ENCODE data around the gene LRRC23.

LRRC23 gene

DNA sequence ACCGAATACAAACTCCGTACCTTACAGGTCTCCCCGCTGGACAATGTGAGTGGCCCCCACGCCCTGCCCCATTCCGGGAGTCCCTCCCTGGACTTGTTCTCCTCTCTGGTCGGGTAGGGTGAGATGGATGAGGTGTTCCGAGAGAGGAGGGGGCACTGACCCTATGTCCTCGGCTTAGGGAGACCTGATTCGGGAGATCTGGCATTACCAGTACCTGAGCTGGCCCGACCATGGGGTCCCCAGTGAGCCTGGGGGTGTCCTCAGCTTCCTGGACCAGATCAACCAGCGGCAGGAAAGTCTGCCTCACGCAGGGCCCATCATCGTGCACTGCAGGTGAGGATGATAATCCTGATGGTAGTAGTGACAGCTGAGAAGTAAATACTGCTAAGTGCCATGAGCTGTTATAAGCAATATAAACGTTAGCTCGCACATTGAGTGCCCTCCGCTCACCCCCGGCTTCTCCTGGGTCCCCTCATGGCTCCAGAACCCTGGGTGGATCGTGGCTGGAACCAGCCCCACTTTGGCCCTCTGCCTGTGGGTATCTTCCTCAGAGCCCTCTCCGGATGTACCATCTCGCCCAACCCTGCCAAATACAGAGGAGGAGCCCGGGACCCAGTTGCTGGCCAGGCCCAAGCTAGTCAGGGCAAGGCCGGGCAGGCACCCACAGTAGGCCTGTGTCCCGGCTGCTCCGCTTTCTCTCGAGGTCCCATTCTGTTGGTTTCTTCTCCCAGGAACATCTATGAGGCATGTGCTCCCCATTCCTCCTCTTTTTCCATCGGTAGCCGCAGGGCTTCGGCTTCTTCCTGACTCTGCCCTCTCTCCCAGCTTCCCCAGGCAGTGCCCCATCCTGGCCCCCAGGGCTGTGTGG, 53.4 kb downstream of the LRRC23 start:
- no peak for DNase-seq
- Histone ChIP-seq H3K36me3 (ENCODE audit: control insufficient read depth in 1 of 2, insufficient read depth in 2 of 2, low read depth in 1 of 2, low read length in 2 of 2) (peaks cover 0 to 37% of the 10 kb centered on the region in 2 experiments), H4K91ac (ENCODE audit: low read length) (no peak overlapping the region), H3K9ac (ENCODE audit: low read length) (no peak overlapping the region), H3K4me2 (ENCODE audit: low read length, poor library complexity, severe bottlenecking) (no peak overlapping the region), H2BK5ac (ENCODE audit: low read depth, low read length, poor library complexity, severe bottlenecking) (no peak overlapping the region), H3K9me3 (ENCODE audit: control insufficient read depth, low read length) (no peaks in the 10 kb centered on the region), H3K18ac (ENCODE audit: low read depth in 1 of 2, low read length in 2 of 2) (no peak overlapping the region), H2BK12ac (ENCODE audit: low read length in 2 of 2) (no peak overlapping the region), H3K4me3 (ENCODE audit: insufficient read depth in 1 of 2, low read depth in 1 of 2, low read length in 2 of 2) (no peak overlapping the region), H3K23ac (ENCODE audit: low read length in 2 of 2) (no peak overlapping the region), H3K4me1 (ENCODE audit: control insufficient read depth, insufficient read depth, low read depth, low read length) (peaks cover 16% of the 10 kb centered on the region), H3K79me1 (replicated peaks; ENCODE audit: low read length, poor library complexity, severe bottlenecking) (no peaks in the 10 kb centered on the region), H3K4ac (ENCODE audit: low read depth in 1 of 2, low read length in 2 of 2) (no peak overlapping the region), H3K27me3 (ENCODE audit: control insufficient read depth in 1 of 2, insufficient read depth in 1 of 2, low read length in 2 of 2) (peaks cover 0 to 12% of the 10 kb centered on the region in 2 experiments), H3K27ac (ENCODE audit: low read length, poor library complexity, severe bottlenecking) (no peak overlapping the region), H2AFZ (ENCODE audit: low read depth, low read length) (no peak overlapping the region), H3K14ac (ENCODE audit: low read length in 2 of 2) (no peak overlapping the region), H2BK120ac (ENCODE audit: low read depth, low read length) (no peak overlapping the region), H2AK5ac (ENCODE audit: low read length, severe bottlenecking) (no peak overlapping the region), H2BK15ac (ENCODE audit: low read depth, poor library complexity, severe bottlenecking) (no peak overlapping the region), H4K8ac (ENCODE audit: low read length) (no peak overlapping the region)
- 92% methylated on average over 25 of the region's 28 CpGs for WGBS

DNA sequence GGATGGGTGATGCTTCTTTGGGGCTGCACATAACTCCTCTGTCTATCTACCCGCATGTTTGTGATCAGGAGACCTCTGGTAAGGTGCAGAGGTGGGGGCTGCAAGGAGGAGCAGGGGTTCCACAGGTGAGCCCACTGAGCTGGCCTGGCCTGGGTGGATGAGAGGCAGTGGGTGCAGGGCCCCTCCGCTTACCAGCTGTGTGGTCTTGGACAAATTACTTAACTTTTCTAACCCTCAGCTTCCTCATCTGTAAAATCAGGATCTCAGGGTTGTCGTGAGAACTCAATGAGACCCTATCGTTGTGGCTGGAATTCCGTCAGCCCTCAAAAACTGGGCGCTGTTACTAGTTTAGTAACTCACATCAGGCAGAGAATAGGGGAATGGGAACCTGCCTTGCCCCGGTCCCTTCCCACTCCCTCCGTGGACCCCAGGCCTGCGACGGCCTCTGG, 54.0 kb downstream of the LRRC23 start:
- H3K27ac ChIP-seq (ENCODE audit: low read length, poor library complexity, severe bottlenecking) = no peak overlapping the region
- no peak overlapping the region for H3K18ac ChIP-seq (ENCODE audit: low read depth in 1 of 2, low read length in 2 of 2)
- H3K79me1 ChIP-seq (replicated peaks; ENCODE audit: low read length, poor library complexity, severe bottlenecking) = no peaks in the 10 kb centered on the region
- H2BK120ac ChIP-seq (ENCODE audit: low read depth, low read length) = no peak overlapping the region
- no peak overlapping the region for H3K23ac ChIP-seq (ENCODE audit: low read length in 2 of 2)
- H2BK5ac ChIP-seq (ENCODE audit: low read depth, low read length, poor library complexity, severe bottlenecking) = no peak overlapping the region
- H3K14ac ChIP-seq (ENCODE audit: low read length in 2 of 2) = no peak overlapping the region
- peaks cover 16% of the 10 kb centered on the region for H3K4me1 ChIP-seq (ENCODE audit: control insufficient read depth, insufficient read depth, low read depth, low read length)
- peaks cover 0 to 12% of the 10 kb centered on the region in 2 experiments for H3K27me3 ChIP-seq (ENCODE audit: control insufficient read depth in 1 of 2, insufficient read depth in 1 of 2, low read length in 2 of 2)
- H4K8ac ChIP-seq (ENCODE audit: low read length) = no peak overlapping the region
- no peak overlapping the region for H2AFZ ChIP-seq (ENCODE audit: low read depth, low read length)
- no peak overlapping the region for H4K91ac ChIP-seq (ENCODE audit: low read length)
- no peak for DNase-seq
- no peak overlapping the region for H2AK5ac ChIP-seq (ENCODE audit: low read length, severe bottlenecking)
- H3K4me3 ChIP-seq (ENCODE audit: insufficient read depth in 1 of 2, low read depth in 1 of 2, low read length in 2 of 2) = no peak overlapping the region
- no peak overlapping the region for H3K4ac ChIP-seq (ENCODE audit: low read depth in 1 of 2, low read length in 2 of 2)
- H3K36me3 ChIP-seq (ENCODE audit: control insufficient read depth in 1 of 2, insufficient read depth in 2 of 2, low read depth in 1 of 2, low read length in 2 of 2) = peaks cover 0 to 37% of the 10 kb centered on the region in 2 experiments
- no peak overlapping the region for H3K9ac ChIP-seq (ENCODE audit: low read length)
- H2BK15ac ChIP-seq (ENCODE audit: low read depth, poor library complexity, severe bottlenecking) = no peak overlapping the region
- 92% methylated on average over 10 of the region's 10 CpGs for whole genome bisulfite sequencing
- H3K4me2 ChIP-seq (ENCODE audit: low read length, poor library complexity, severe bottlenecking) = no peak overlapping the region
- no peaks in the 10 kb centered on the region for H3K9me3 ChIP-seq (ENCODE audit: control insufficient read depth, low read length)
- no peak overlapping the region for H2BK12ac ChIP-seq (ENCODE audit: low read length in 2 of 2)

DNA sequence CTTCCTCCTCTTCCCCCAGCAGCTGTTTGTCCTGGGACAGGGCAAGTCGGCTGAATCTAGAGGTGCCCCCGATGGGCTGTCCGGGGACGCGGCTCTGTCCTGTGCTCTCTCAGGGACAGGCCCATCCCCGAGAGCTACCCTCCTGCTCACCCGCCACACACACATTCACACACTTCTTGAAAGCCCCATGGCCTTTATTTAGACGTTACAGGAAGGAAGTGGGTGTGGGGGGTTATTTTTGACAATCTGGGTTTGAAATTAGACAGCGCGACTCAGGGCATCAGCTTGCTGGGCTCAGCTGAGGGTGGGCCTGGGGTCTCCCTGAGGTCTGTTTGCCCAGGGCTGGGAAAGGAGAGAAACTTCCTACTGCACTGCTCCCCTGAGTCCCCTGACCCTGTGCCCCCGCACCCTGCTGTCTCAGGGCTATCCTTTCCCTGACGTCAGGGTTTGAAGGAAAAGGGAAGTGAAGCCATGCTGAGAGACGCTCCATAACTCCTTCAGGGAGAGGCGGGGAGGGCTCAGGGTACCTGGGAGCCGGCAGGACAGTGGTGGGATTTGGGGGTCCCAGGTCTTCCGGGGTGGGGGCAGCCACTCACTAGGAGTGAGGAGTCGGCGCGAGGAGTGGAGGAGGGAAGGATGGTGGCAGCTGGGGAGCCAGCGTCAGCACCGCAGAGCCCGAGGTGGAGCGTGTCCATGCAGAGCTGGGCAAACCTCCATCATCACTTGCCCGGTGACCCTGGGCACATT, 54.6 kb downstream of the LRRC23 start:
- no peak overlapping the region for H4K8ac ChIP-seq (ENCODE audit: low read length)

More for the DNA sequence above, 54.6 kb downstream of the LRRC23 start:
- Histone ChIP-seq H3K4ac (ENCODE audit: low read depth in 1 of 2, low read length in 2 of 2) (no peak overlapping the region), H3K4me2 (ENCODE audit: low read length, poor library complexity, severe bottlenecking) (no peak overlapping the region), H3K4me3 (ENCODE audit: insufficient read depth in 1 of 2, low read depth in 1 of 2, low read length in 2 of 2) (no peak overlapping the region), H3K9ac (ENCODE audit: low read length) (no peak overlapping the region), H3K36me3 (ENCODE audit: control insufficient read depth in 1 of 2, insufficient read depth in 2 of 2, low read depth in 1 of 2, low read length in 2 of 2) (peaks cover 3 to 42% of the 10 kb centered on the region in 2 experiments), H3K27me3 (ENCODE audit: control insufficient read depth in 1 of 2, insufficient read depth in 1 of 2, low read length in 2 of 2) (peaks cover 0 to 12% of the 10 kb centered on the region in 2 experiments), H2BK120ac (ENCODE audit: low read depth, low read length) (no peak overlapping the region), H2BK15ac (ENCODE audit: low read depth, poor library complexity, severe bottlenecking) (no peak overlapping the region), H4K91ac (ENCODE audit: low read length) (no peak overlapping the region), H3K27ac (ENCODE audit: low read length, poor library complexity, severe bottlenecking) (no peak overlapping the region), H2AK5ac (ENCODE audit: low read length, severe bottlenecking) (no peak overlapping the region), H3K14ac (ENCODE audit: low read length in 2 of 2) (no peak overlapping the region), H3K79me1 (replicated peaks; ENCODE audit: low read length, poor library complexity, severe bottlenecking) (no peaks in the 10 kb centered on the region), H2AFZ (ENCODE audit: low read depth, low read length) (no peak overlapping the region), H3K18ac (ENCODE audit: low read depth in 1 of 2, low read length in 2 of 2) (no peak overlapping the region), H3K9me3 (ENCODE audit: control insufficient read depth, low read length) (no peaks in the 10 kb centered on the region), H2BK5ac (ENCODE audit: low read depth, low read length, poor library complexity, severe bottlenecking) (no peak overlapping the region), H2BK12ac (ENCODE audit: low read length in 2 of 2) (no peak overlapping the region), H3K4me1 (ENCODE audit: control insufficient read depth, insufficient read depth, low read depth, low read length) (peaks cover 16% of the 10 kb centered on the region), H3K23ac (ENCODE audit: low read length in 2 of 2) (no peak overlapping the region)
- no peak for DNase-seq
- 75% methylated on average over 15 of the region's 24 CpGs for WGBS
